AG04449 (cell line): ENCODE results near the gene PRPF8.

ENCODE experiments used
- CTCF ChIA-PET: fragments of 350-600 bp; formaldehyde crosslinking; extraction: SDS; loops from one replicate; lab custom pipeline; 2021; ENCODE audit warnings: antibody characterized with exemption; lab: Yijun Ruan, JAX
- POLR2A ChIA-PET: fragments of 400-600, 350-600 bp; formaldehyde crosslinking; extraction: SDS; loops from one replicate; lab custom pipeline; 2020; ENCODE audit warnings: antibody characterized with exemption, inconsistent platforms; lab: Yijun Ruan, JAX
- DNase-seq: peaks from one replicate; pipeline ENCODE4 v3.0.0-alpha.2; 2010; ENCODE audit warnings: low read depth, low spot score
- H3K4me3 ChIP-seq: 2 replicates; pipeline ENCODE4 v1.5.1; 2011; ENCODE audit warnings: low read depth, mild to moderate bottlenecking, control low read depth, low read length
- TF ChIP-seq, protein P1 (sequence below): IDR thresholded peaks from one replicate; pipeline ENCODE4 v1.5.1; 2011; ENCODE audit warnings: mild to moderate bottlenecking, moderate library complexity, low read length, control low read depth, inconsistent platforms; ENCODE audit not compliant: insufficient read depth; ENCODE audit errors: missing control alignments

Gene PRPF8

GRCh38 chr17:1644493-1645206 lies 40.0 kb downstream of the PRPF8 start:
- ChIA-PET POLR2A (no interaction called here), CTCF (interaction anchor here (0.9 to 9.1 kb wide), 4 partner anchors 14 to 69 kb away, joined by 4 to 102 read pairs (median 86); no protein-coding TSS in a partner anchor)
- DNase-seq: no peak
- TF ChIP-seq, protein P1, sequence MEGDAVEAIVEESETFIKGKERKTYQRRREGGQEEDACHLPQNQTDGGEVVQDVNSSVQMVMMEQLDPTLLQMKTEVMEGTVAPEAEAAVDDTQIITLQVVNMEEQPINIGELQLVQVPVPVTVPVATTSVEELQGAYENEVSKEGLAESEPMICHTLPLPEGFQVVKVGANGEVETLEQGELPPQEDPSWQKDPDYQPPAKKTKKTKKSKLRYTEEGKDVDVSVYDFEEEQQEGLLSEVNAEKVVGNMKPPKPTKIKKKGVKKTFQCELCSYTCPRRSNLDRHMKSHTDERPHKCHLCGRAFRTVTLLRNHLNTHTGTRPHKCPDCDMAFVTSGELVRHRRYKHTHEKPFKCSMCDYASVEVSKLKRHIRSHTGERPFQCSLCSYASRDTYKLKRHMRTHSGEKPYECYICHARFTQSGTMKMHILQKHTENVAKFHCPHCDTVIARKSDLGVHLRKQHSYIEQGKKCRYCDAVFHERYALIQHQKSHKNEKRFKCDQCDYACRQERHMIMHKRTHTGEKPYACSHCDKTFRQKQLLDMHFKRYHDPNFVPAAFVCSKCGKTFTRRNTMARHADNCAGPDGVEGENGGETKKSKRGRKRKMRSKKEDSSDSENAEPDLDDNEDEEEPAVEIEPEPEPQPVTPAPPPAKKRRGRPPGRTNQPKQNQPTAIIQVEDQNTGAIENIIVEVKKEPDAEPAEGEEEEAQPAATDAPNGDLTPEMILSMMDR: no peak
- no peak overlapping the region for H3K4me3 ChIP-seq

GRCh38 chr17:1643999-1644492 lies 40.6 kb downstream of the PRPF8 start:
- ChIA-PET POLR2A (interaction anchor here (1.4 kb wide), 1 partner anchor 70 kb away, joined by 3 read pairs; no protein-coding TSS in a partner anchor), CTCF (interaction anchor here (0.9 to 8.1 kb wide), 5 partner anchors 14 to 70 kb away, joined by 3 to 102 read pairs (median 4); no protein-coding TSS in a partner anchor)
- TF ChIP-seq, protein P1: no peak
- no peak for DNase-seq
- no peak overlapping the region for H3K4me3 ChIP-seq

GRCh38 chr17:1643293-1643998 lies 41.2 kb downstream of the PRPF8 start:
- no peak for DNase-seq
- ChIA-PET CTCF (interaction anchor here (1.1 to 1.2 kb wide), 2 partner anchors 66 to 69 kb away, joined by 3 to 4 read pairs; no protein-coding TSS in a partner anchor), POLR2A (interaction anchor here (1.4 kb wide), 1 partner anchor 71 kb away, joined by 3 read pairs; no protein-coding TSS in a partner anchor)
- peak overlapping the region; percentile 47; the same call in 1 of the 2 replicates for H3K4me3 ChIP-seq
- TF ChIP-seq, protein P1: peak; percentile 17

- H3K4me3 ChIP-seq: no peak overlapping the region
- DNase-seq: no peak
- TF ChIP-seq, protein P1: no peak
- CTCF ChIA-PET: interaction anchor here (1.0 to 3.5 kb wide), 4 partner anchors 8 to 63 kb away, joined by 3 to 28 read pairs (median 4); partner anchors contain the start of gene RILP
- POLR2A ChIA-PET: no interaction called here
Observed at GRCh38 chr17:1641065-1641403, 43.6 kb downstream of the PRPF8 start.

DNA sequence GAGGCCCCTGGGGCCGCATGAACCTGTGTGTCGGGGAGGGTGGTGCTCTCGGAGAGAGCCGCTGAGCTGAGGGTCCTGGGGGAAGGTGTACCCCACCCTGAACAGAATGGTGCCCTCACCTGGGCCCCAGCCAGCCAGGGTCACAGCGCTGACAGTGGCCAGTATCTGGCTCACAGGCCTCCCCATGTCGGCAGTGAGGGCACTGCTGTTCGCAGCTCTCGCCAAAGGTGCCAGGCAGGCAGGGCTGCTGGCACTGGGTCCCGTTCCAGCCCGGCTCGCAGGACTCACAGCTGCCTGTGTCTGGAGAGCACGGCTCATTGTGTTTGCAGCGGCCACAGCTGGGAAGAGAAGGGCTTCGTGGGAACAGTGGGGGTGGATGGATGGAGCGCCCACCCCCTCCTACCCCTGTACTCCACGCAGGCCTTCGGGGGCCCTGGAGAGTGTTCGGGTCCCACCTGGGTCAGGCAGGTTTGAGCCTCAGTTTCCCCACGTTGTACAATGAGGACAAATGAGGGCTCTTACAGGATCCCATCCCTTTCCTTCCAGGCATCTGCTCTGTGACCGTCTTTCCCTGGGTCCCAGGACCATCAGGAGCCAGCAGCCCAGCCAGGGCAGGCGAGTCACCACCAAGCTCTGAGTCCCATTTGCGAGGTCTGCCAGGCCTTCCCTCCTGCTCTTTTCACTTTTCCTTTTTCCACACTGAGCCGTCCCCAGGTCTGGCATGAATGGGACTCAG lies 44.2 kb downstream of the PRPF8 start:
- no peak for DNase-seq
- CTCF ChIA-PET: interaction anchor here (1.3 to 3.5 kb wide), 3 partner anchors 8 to 63 kb away, joined by 3 to 28 read pairs (median 4); partner anchors contain the start of gene RILP
- TF ChIP-seq, protein P1: no peak
- no peak overlapping the region for H3K4me3 ChIP-seq
- POLR2A ChIA-PET: no interaction called here
